ENCODE measurements around the gene DGLUCY.
"Not testable (repeated sequence)": the region's sequence is repeated elsewhere in the genome, so short reads cannot be mapped to it uniquely, and the experiment has no call there.

DGLUCY gene

GRCh38 chr14:91238661-91239060 lies 124.8 kb downstream of the DGLUCY start:
- no peak for DNase-seq

GRCh38 chr14:91241863-91242262 lies 128.0 kb downstream of the DGLUCY start:
- peak; percentile 29 for DNase-seq

DNA sequence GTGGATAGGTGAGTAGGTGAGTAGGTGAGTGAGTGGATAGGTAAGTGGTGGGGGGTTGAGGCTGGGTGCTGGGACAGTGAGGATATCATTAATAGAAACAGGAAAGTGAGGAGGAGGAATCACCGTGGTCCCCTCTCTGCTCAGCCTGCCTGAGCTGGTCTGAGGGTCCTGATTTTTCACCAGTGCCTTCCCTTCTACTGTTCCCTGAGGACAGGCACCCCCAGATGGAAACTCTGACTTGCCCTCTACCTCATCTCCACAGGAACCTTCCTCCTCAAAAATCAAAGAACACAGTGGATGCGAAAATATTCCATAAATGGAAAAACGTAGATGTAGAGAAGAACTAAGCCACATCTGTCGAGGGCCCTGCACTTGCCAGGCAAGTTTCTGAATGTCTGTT lies 128.8 kb downstream of the DGLUCY start:
- no peak for DNase-seq

GRCh38 chr14:91243074-91243471 lies 129.2 kb downstream of the DGLUCY start:
- DNase-seq, result no peak

DNA sequence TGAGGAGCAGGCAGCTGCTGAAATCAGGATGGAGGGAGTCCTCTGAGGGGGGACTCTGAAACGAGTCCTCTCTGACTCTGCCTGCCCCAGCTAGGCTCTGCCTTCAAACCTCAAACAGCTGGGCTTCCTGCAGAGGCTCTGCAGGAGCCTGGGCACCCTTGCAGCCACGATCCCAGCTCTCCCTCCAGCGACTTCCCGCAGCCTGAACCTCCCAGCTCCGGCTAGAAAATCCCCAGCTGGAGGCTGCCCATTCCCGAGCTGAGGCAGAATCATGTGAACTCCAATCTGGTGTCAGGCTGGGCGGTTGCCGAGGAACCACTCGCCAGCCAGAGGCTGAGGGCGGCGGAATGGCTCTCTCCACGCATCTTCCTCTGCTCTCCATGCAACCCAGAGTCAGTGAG lies 130.6 kb downstream of the DGLUCY start, which contains the start of gene GPR68:
TSS of gene GPR68 (minus strand) at position 204 of the 401 bp plus-strand sequence. CDS start 9,654 bp downstream, outside the sequence.
- DNase-seq, result peak; percentile 34

GRCh38 chr14:91245029-91245428 lies 131.2 kb downstream of the DGLUCY start:
- peak; percentile 68 for DNase-seq

DNA sequence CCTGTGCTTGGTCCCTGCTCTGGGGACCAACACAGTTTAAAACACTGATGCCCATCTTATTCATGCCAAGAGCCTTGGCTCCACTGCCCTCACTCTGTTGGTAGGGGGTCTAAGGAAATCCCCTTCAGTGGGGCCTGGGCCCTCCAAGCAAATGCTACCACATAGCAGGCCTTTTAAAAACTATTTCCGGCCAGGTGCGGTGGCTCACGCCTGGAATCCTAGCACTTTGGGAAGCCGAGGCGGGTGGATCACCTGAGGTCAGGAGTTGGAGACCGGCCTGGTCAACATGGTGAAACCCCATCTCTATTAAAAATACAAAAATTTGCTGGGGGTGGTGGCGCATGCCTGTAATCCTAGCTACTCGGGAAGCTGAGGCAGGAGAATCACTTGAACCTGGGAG lies 131.7 kb downstream of the DGLUCY start:
- not testable (repeated sequence) for DNase-seq

- peak; percentile 64 for DNase-seq
Observed at GRCh38 chr14:91246051-91246852, 132.4 kb downstream of the DGLUCY start.

GRCh38 chr14:91249841-91250616 lies 136.2 kb downstream of the DGLUCY start:
- DNase-seq, result peak; percentile 30

GRCh38 chr14:91250912-91251311 lies 137.0 kb downstream of the DGLUCY start:
- no peak for DNase-seq

DNA sequence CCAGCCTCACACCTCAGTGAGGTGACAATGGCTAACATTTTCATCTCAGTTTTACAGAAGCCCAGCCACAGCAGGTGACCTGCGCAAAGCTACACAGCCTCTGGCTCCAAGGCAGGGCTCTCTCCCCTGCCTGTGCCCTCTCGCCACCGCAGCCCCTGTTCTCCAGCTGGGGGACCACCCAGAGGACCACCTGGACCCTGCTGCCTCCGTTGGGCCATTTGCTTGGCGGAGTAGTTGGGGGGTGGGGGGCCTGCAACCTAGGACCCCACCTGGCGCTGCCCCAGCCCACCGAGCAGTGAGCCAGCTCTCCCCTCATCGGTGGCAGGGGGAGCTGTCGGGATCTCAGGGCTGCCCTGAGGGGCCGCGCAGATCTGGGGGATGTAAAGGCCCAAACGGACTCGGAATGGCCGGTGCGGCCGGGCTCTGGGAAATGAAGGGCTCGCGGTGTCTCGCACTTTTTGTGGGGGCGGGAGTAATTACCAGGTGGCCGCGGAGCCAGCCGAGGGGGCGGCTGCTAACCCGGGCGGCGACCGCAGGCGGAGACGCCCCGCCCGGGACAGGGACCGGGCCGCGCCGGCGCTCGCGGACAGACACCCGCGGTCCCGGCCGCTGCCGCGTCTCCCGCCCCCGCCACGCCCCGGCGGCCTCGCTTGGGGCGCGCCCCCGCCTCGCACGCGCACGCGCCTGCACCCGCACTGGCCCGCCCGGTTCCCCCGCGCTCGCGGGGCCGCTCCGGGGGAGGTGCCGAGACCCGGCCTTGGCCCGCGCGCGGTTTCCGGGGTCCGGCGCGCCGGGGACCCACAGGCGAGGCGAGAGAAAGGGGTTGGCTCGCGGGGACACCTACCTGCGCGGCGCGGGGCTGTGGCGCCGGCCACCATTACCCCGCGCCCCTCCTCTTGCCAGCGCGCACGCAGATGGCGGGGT lies 139.3 kb downstream of the DGLUCY start:
- DNase-seq, result peak; percentile 47

DNA sequence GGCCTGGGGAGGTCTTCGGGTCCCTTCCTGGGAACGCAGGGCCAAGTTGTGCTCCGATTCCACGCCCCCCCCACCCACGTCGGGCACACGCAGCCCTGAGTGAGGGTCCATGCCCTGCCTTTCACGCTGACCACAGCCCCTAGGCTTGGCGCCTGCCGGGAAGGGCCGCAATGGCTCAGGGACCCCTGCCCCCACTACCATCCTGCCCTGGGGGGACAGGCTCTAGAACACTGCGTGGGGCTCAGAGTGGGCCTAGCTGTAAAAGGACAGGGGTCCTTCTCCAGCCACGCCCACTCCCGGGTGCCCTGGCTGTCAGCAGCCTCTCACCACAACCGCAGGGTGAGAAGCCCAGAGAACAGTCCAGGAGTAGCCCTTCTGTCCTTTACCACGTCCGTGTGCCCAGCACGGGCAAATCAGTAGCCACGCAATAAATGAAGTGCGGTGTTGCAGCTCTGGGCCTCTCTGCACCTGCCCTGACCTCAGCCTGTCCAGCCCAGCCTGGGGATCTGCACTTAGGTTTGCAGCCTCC lies 140.0 kb downstream of the DGLUCY start:
- DNase-seq, result no peak

DNA sequence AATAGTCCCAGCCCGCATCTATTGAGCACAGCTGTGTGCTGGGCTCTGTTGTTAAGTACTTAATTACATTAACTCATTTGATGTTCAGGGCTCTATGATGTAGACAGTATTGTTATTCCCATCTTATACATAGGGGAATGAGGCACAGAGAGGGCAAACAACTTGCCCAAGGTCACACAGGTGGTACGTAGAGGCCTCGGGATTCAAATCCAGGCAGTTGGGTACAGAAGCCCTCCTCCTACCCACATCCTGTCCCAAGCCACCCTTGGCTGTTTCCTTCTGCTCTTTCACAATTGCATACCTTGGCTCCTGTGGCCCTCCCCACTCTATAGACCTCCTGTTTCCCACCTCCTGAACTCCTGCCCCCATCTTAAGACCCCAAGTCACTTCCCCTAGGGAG lies 140.6 kb downstream of the DGLUCY start:
- DNase-seq, result no peak

DNA sequence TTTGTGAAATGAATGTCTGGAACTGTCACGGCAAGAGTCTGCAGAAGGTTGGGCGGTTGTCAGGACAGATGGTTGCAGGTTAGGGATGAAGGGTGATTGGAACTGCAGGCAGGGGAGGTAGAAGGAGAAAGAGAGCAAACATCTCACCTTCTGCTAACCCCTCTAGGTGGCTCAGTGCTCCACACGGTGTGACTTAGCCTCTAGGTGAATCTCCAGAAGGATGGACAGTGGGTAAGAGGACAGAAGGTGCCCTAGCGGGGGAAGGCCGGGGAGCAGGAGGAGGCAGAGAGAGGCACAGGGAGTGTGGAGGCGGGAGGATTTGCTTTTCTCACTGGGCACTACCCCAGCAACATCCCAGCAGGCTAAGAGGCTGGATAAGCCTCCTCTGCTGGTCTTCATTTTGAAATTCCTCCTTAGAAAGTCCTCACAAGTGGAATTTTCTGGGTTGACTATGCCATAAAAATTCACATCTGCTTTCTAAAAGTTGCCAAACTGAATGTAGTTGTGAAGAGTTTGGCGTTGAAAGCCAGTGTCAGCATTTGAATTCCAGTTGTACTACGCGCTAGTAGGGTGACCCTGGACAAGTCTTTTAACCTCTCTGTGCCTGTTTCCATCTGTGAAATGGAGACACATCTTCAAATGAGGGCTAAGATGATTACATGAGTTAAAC lies 141.3 kb downstream of the DGLUCY start:
- DNase-seq, result no peak

- no peak for DNase-seq
Observed at GRCh38 chr14:91256661-91257060, 142.8 kb downstream of the DGLUCY start.

GRCh38 chr14:91257328-91258010 lies 143.6 kb downstream of the DGLUCY start:
- no peak for DNase-seq

- no peak for DNase-seq
Observed at GRCh38 chr14:91258011-91258618, 144.2 kb downstream of the DGLUCY start.

- no peak for DNase-seq
Observed at GRCh38 chr14:91258876-91259275, 145.0 kb downstream of the DGLUCY start.

GRCh38 chr14:91261115-91261514 lies 147.2 kb downstream of the DGLUCY start:
- peak; percentile 50 for DNase-seq

DNA sequence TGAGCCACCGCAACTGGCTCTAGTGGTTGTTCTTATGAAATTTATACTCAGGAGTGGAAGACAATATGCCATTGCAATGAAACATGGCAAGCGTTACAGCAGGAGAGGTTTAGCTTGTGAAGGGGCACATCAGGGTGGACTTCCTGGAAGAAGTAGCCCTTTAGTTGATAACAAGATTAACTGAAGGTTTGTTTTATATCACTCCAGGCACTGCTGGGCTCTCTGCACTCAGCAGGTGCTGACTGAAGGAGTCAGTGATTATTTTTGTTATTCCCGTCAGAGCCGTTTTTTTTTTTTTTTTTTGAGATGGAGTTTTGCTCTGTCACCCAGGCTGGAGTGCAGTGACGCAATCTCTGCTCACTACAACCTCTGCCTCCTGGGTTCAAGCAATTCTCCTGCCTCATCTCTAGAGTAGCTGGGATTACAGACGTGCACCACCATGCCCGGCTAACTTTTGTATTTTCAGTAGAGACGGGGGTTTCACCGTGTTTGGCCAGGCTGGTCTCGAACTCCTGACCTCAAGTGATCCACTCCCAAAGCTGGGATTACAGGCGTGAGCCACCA lies 148.2 kb downstream of the DGLUCY start:
- no peak for DNase-seq

GRCh38 chr14:91263329-91263728 lies 149.5 kb downstream of the DGLUCY start:
- no peak for DNase-seq
